Activated T-cell treated with anti-CD3 and anti-CD28 coated beads for 4 hours (primary cell): ENCODE results near the gene OR6Y1.

Experiments used
- DNase-seq: peaks from one replicate; pipeline ENCODE4 v3.0.0-alpha.2; 2020

OR6Y1 gene, protein sequence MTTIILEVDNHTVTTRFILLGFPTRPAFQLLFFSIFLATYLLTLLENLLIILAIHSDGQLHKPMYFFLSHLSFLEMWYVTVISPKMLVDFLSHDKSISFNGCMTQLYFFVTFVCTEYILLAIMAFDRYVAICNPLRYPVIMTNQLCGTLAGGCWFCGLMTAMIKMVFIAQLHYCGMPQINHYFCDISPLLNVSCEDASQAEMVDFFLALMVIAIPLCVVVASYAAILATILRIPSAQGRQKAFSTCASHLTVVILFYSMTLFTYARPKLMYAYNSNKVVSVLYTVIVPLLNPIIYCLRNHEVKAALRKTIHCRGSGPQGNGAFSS

DNA sequence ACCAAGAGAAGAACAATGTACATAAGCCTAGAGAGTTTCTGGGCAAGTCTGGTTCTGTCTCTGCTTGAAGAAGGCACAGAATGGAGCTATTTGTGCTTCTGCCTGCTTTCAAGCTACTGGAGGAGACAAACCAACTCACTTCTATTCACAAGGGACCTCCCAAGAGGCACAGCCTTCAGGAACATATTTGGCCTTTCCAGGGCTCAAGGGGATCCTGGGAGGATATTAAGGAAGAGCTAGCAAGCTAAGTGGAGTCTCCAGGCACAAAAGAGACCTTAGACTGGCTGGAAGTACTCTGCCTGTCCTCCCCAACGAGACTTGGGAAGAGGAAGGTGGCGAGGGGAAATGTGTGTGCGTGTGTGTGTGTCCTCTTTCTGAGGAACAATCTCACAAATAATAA, at the start of gene OR6Y1:
OR6Y1 (minus strand) TSS at position 54 of the 400 bp plus-strand sequence. CDS start 6,300 bp downstream, outside the sequence.
- no peak for DNase-seq

DNA sequence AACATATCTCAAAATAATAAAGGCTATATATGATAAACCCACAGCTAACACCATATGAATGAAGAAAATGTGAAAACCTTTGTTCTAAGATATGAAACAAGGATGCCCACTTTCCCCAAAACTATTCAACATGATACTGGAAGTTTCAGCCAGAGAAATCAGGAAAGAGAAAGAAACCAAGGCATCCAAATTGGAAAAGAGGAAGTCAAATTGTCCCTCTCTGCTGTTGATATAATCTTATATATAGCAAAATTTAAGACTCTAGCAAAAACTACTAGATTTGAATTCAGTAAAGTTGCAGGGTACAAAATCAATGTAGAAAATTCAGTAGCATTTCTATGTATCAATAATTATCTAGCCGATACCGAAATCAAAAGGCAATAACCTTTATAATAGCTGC, 46.5 kb upstream of the OR6Y1 start:
- no peak for DNase-seq

DNA sequence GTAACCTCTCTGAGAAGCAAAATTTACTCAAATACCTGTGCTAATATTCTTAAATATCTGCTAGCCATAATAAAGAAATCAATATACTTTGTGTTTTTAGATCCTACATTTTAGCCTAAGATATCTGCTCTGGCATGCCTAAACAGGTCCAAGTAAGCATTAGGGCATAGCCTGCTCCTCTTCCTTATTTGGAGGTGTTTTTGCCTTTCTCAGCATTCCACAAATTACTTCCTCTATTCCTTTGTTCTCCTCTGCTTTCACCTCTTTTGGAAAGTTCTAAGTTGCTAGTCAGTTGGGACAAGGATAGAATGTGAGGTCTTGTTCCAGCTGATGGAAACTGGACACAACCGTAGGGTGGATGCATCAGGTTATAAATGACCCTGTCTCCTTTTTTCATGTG, 32.7 kb upstream of the OR6Y1 start:
- DNase-seq = no peak

DNA sequence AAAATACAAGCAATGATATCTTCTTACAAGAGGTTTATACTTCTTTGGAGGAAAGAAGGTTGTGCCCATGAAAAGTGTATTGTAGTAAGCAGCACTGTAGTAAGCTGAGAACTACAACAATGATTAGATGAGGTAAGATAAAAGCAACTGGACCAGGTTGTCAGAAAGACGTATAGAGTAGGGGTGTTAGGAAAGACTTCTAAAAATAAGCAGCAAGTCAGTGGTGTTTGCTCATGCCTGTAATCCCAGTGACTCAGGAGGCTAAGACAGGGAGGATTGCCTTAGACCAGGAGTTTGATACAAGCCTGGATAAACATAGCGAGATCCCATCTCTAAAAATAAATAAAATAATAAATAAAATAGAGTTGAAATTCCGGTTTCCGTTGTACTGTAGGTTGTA, 29.8 kb upstream of the OR6Y1 start:
- DNase-seq = no peak

DNA sequence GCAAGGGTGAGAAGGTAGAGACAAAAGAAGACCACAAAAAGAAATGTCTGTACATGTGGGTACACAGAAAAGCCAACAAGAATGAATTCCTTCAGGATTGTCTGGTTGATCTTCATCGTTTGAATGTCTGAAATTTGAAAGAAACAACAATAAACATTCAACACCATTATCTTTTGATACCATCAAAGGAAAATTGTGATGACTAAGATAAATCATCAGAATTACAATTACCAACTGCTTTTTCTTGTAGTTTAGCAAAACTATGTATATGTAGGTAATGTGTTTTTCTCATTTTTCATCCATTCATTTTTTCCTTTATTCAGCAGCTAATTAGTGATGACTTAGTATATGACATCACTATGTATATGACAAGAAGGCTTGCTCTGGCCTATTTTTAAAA, 25.5 kb upstream of the OR6Y1 start, which contains the start of gene OR10X1:
OR10X1 (minus strand) TSS at position 167 of the 400 bp plus-strand sequence; CDS start at position 167, 0 bp downstream.
- DNase-seq = no peak

DNA sequence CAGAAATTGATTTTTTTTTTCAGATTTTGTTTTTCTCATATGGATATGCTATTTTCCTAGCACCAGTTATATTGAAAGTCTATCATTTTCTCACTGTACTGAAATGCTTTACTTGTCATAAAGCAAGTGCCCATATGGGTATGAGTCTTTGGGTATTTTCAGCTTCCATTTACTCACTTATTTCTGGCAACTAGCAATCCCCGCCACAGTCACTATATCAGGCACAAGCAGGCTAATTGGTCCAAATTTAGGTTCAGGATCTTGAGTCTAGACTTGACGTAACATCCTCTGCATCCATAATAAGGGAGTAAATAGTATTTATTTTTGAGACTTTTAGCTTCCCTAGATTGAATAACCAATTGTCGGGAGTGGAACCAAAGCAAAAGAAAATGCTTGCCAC, 23.4 kb upstream of the OR6Y1 start:
- no peak for DNase-seq

DNA sequence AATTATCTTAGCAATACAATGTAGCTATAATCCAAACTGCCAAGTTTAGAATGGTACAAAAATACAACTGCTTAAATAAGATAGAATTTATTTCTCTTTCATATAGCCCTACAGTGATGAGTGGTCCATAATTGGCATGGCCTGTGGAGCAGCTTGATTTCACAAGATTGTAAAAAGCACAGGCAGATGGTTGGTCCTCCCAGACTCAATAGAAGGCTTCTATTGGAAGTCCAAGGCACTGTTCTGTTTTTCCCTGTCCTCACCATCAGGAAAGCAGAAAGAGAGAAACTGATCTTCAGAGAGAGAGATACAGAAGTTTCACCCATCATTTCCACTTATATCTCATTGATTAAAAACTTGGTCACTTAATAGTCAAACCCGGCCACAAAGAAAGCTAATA, 18.0 kb upstream of the OR6Y1 start:
- DNase-seq = no peak

DNA sequence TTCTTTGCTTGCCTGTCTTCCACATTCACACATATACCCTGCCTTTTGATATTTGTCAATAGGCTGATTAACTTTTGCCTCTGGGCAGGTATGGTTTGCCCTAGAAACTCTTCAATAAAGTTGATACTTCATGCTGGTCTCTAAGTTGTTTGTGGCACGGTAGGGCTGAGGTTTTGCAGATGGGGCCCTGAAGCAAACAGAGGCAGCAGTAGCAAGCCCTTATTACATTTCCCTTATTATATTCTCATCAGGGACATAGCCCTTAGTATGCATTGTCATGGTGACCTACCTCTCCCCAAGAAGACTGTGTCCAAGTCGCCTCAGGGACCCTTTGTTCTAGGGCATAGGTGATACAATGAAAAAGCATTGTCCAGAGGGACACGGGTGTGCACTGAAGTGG, 16.3 kb upstream of the OR6Y1 start, which contains the start of gene OR6P1:
OR6P1 (minus strand) TSS at position 101 of the 400 bp plus-strand sequence. CDS start 6,976 bp downstream, outside the sequence.
- DNase-seq = no peak

DNA sequence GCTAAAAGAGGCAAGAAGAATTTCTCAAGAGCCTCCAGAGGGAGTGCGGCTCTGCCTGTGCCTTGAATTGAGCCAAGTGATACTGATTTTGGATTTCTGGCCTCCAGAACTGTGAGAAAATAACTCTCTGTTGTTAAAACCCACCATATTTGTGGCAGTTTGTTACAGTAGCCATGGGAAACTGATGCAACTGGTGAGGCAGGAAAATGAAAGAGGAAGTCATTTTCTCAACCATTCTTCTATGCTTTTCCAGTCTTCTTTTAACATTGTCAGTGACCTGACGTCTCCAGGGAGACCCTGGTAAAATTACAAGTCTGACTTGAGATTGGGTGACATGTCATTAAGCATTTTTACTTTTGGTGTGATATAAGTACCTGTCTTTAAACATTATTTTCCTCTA, 10.4 kb upstream of the OR6Y1 start:
- DNase-seq = no peak

DNA sequence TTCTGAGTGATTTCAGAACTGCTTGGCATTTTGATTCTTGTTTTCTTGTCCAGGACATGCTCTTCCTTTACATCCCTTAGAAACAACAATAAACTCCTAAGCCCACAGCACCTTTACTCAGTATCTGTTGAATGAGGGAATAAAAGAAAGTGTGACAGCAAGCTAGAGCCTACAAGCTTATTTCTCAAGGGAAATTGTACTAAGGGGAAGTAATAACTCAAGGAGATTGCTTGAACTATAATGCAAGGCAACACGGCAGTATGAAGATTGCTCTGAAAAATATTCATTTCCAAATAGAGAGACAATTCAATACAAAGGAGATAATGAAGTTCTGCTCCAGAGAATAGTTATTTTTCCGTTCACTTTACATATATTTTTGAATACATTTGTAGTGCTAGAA, 9.6 kb upstream of the OR6Y1 start:
- no peak for DNase-seq

DNA sequence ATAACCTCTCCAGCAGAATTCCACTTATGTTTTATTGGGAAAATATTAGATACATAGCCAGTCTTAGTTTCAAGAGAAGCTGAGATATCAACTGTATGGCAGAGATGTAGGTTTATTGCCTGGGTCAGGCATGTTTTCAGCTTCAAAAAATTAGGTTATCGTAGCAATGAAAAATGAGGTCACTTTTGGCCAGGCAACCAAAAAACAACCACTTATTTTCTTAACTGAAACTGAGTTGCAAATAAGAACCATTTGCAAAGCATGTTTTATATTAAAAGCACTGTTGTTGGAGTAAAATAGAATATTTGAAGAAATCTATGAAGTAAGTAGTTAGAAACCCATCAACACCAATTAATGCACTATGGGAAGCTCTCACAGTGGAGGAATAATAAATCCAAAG, 5.5 kb upstream of the OR6Y1 start:
- DNase-seq = no peak

DNA sequence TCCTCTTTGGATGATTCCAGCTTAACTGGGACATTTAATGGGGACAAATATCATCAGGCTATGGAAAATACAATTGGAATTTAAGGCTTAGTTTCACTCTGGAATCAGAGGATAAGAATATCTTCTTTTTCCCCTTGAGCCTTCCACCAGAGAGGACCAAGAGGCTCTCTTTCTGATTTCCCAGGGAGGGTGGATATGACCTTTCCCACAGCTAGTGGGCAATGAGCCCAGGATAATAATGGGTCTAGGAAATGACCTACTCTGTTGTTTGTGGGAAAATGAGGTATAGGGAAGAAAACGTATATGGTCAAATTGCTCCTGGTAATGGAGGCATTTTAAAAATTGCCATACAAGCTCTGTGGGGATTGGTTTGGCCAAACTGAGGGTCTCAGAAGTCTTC, 1.9 kb downstream of the OR6Y1 start:
- no peak for DNase-seq

DNA sequence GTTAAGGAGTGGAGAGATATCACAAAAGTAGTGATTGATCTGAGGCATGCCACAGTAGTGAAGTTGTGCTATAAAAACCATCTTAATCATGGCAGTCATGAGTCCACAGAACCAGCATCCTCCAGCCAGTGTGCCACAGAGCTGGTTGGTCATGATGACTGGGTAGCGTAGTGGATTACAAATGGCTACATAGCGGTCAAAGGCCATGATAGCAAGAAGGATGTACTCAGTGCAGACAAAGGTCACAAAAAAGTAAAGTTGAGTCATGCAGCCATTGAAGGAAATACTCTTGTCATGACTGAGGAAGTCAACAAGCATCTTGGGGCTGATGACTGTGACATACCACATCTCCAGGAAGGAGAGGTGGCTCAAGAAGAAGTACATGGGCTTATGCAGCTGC, 6.7 kb downstream of the OR6Y1 start:
- DNase-seq = no peak

DNA sequence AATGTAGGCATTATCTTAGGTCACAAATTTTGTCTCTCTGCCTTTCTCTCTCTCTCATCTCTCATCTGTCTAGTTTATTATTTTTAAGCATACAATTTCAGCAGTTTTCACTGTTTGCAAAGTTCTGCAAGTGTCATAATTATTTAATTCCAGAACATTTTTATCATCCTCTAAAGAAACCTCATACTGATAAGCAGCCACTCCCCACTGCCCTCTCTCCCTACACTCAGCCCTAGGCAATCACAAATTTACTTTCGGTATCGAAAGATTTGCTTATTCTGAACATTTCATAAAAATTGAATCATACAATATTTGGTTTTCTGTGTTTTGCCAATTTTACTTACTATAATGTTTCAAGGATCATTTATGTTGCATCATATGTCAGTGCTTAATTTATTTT, 16.6 kb downstream of the OR6Y1 start:
- no peak for DNase-seq

DNA sequence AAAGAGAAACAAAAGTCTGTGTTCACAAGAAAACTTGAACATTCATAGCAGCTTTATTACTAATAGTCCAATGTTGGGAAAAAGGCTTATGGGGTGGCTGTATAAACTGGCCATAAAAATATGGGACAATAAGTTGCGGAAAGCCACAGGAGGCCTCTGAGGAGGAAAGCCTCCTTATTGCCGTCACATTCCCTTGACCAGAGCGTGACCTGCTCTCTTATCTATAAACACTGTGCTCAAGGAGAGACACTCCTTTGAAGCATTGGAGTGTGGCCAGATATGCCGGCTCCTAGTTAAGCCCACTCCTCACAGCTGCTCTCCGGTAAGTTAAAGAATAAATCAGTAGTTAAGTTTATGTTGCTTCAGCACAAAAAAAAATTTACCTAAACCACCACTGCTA, 19.7 kb downstream of the OR6Y1 start:
- DNase-seq = no peak

DNA sequence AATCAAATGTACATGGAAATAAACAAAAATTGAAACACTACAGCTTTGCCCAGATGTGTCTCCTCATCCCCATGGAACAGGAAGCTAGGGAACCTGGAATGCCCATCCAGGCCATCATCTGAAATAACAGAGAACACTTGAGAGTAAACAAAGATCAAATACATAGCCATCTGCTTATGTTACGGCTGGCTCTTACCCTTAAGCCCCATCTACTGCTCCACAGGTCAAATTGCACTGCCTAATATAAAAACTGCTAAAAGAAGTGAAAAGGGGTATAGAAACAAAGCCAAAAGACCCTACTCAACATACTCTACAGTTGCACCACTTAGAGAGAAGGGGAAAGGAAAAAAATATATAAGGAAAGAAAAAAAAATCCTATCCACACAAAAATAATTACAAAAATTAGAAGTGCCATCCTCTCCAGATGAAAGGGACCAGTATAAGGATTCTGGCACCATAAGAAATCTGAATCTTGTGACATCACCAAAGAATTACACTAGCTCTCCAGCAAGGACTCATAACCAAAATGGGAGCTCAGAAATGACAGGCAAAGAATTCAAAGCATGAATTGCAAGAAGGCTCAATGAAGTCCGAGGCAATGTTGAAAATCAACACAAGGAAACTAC, 26.9 kb downstream of the OR6Y1 start:
- DNase-seq = no peak

DNA sequence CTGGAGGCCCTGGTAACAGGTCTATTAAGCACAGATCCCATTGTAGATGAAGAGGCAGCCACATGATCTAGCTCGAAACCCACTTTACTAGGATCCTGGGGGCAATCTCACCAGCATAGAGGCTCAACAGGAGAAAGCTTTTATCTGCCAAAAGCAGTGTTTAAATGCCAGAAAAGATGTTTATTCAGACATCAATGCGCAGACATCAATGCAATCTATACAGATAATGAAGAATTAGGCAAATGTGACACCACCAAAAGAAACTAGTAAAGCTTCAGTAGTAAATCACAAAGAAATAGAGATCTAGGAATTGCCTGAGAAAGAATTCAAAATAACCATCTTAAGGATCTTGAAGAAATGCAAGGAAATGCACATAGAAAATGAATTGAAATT, 32.5 kb downstream of the OR6Y1 start:
- DNase-seq = no peak

DNA sequence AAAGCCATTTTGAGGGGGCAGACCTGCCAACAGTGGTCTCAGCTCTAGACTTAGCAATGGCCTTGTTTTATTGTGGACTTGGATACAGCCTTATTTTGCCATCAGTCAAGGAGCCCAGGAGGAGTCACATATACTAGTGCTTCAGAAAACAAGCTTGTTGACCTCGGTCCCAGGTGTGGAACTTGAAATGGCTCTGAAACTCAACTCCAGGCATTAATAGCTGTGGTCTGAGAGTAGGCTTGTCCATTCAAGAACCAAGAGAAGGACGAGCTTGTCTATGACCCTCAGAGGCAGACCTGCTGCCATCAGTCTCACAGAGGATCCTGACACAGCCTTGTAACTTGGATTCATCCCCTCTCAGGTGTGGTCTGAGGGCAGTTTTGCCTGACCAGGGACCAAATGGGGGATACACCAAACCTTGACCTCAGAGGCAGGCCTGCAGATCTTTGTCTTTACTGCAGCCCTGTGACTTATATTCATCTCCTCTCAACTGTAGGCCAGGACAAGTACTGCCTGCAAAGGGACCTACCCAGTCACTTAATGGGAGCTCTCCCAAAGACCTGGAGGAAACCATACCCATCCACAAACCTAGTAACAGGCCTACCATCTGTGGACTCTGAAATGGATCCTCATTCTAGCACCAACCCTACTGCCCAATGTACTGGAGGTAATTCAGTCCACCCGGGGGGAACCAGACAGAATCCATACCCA, 33.1 kb downstream of the OR6Y1 start:
- DNase-seq = no peak

DNA sequence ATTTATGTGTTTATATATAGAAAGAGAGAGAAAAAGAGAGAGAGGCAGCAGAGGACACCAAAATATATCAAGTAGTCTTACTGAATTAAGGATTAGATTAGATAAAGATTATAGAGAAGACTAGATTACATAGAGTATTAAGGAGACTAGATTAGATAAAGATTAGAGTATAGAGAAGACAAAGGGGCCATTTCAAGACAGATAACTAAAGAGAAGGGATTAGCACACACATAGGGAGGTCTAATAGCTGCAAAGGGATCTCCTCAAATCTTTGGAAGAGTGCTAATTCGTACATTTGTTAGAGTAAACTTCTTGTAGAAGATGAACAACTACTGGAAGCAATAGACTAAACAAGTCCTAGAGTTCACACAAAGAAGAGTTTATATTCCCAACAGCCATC, 34.2 kb downstream of the OR6Y1 start:
- DNase-seq = no peak

DNA sequence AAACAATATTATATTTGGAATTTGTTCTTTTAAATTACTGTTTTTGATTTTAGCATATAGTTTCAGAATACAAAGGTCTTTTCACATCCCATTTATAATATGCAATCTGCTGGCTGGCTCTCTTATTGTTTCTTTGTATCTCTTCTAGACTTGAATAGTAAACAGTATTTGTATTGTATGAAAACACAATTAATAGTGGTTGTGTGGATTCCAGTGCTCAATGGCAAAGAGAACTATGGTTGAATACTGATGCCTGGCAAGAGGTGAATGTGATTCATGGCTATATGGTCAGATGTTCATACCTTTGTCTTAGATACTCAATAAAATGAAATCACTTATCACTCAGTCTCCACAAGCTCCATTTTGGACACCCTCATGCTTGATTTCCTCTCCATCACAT, 37.2 kb downstream of the OR6Y1 start:
- DNase-seq = no peak

DNA sequence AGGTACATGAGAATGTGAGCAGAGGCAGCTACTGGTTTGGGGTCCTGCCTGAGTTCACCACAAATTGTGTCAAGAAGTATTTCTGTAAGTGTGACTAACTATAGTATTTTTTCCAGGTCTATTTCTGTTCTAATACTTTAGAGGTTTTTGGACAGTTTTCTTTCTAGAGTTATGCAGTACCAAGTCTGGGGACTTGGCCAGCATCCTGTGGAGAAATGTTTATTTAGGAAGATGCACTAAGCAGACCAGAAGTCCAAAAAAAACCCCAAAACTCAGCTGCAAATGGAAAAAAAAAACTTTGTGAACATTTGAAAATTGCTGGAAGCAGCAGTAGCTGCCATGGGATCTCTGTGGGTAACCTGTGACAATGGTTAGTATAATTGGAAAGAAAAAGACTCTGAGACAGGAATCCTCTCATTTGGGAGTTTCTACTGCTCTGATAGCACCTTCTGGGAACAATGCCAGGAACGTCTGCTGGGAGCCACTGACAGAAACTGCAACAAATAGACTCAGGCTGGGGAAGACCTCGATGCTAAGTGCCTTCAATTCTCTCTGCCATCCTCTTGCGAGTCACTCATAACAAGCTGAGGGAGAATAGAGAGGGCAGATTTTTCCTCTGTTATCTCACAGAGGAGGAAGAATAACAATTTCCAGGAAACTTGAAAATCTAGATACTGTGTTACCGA, 44.6 kb downstream of the OR6Y1 start:
- DNase-seq = no peak

DNA sequence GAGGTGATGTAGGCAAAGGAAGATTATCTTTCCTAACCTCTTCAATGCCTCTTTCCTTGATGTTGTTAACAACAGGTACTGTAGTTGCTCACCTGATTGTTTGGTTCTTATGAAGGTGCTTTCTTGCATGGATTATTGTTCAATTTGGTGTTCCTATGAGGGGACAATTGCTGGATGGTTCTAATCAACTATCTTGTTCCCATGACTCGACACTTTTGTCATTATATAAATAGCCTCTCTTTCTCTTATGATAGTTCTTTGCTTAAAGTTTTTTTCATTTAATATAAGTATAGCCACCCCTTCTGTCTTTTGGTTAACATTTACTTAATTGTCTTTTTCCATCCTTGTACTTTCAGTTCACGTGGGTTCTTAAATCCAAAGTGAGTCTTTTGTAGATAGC, 46.7 kb downstream of the OR6Y1 start:
- no peak for DNase-seq

DNA sequence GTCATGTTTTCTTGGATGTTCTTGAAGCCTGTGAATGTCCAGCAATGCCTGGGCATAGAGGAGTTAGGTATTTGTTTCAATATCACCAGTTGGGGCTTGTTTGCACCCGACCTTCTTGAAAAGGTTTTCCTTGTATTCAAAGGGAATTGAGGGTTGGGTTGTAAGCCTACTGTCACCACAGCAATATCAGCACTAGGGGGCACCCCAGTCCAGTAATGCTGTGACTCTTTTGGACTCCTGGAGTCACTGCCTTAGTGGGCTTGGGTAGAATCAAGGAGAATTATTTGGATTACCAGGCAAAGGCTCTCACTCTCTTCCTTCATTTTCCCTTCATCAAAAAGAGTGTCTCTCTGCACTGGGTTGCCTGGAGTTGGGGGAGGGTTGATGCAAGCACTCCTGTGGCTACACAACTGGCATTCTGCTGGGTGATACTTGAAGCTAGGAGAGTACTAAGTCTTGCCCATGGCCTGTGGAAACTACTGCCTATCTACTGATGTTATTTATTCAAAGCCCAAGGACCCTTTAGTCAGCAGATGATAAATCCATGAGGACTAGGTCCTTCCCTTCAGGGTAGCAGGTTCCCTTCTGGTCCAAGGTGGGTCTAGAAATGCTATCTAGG, 47.7 kb downstream of the OR6Y1 start:
- peak; percentile 19 for DNase-seq
